PC-9 (cell line): Measurements from ENCODE around the gene TTLL6.

Source experiments
- CTCF ChIP-seq: fragments of 200-600 bp; sonication (generic); conservative IDR thresholded peaks from 2 replicates; pipeline ENCODE4 v1.6.1; 2017; ENCODE audit warnings: mixed run types, antibody characterized with exemption, mild to moderate bottlenecking, moderate library complexity
- EZH2 ChIP-seq: fragments of 200-600 bp; sonication (generic); IDR thresholded peaks from 2 replicates; pipeline ENCODE4 v1.8.0; 2017; ENCODE audit warnings: antibody characterized with exemption, low read depth

GRCh38 chr17:48773245-48773644 lies 43.8 kb downstream of the TTLL6 start:
- TF ChIP-seq CTCF (no peak), EZH2 (no peak)
